Stimulated activated naive CD4-positive, alpha-beta T cell treated with Interleukin-2 at 50 U/mL for 16 hours (primary cell): ENCODE results near the gene TTLL1.
A peak's percentile ranks its signal among the peaks of the same experiment; 100 is the strongest.
"Not testable (repeated sequence)": the region's sequence is repeated elsewhere in the genome, so short reads cannot be mapped to it uniquely, and the experiment has no call there.

Experiments
- DNase-seq: peaks from one replicate; lab custom pipeline; 2025; lab: John Stamatoyannopoulos, UW

Gene TTLL1

GRCh38 chr22:43110444-43110926, 21.3 kb upstream of the TTLL1 start, which contains the start of gene BIK:
Gene BIK, plus strand, starts transcription at chr22:43110750. Its CDS starts 13,273 bp downstream, at chr22:43124023.
- peak; percentile 14 for DNase-seq

DNA sequence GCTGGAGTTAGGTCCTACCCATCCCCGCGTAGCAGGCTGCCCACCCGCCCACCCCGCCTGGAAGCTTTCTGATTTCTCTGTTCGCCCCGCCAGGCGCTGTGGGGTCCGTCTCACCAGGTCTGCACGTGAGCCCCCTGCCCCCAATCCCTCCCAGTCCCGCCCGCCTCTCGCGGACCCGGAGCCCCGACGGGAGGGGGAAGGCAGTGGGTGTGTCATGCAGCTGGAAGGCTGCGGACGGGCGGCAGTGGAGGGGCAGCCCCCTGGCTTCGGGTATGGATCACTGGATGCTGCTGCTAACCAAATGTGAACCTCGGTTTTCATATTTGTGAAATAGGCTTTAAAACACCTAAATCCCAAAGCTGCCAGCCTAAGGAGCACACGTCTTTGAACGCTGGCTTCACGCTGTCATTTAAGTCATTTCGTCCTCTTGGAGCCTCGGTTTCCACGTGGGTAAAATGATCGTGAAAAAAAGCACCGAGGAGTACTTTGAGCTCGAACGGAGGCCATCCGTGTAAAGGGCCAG, 20.8 kb upstream of the TTLL1 start:
- peak; percentile 29 for DNase-seq

DNA sequence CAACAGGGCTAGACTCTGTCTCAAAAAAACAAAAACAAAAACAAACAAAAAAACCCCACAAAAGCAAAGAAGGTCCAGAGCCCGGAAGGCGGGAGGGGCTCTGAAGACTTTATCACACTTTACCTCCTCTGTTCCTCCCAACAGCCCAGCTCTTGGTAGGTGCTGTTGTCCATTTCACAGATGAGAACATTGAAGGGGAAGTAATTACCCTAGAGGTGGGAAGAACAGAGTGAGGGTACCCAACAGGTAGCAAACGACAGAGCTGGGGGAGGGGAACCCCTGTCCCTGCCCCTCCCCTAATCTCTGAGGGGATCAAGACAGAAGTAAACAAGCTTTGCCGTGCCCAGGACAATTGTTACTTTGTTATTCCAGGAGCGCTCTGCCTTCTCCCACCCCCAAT, 20.3 kb upstream of the TTLL1 start:
- DNase-seq: no peak

DNA sequence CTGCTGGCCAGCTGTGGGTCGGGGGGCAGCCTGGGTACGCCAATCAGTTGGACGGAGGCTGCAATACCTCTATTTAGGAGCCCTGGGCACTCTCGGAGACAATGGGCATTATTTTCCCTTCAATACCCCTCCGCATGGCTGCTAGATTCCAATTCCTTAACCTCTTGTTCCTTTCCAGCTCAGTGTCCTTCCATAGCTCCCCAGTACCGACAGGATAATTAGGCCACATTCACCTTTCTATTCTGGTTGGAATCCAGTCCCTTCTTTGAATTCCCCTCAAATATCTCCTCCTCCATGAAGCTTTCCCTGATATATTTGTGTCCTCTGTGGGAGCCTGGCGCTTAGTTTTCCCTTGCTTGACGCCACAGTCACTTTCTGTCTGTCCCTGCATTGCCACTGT, 17.1 kb upstream of the TTLL1 start:
- DNase-seq: no peak

DNA sequence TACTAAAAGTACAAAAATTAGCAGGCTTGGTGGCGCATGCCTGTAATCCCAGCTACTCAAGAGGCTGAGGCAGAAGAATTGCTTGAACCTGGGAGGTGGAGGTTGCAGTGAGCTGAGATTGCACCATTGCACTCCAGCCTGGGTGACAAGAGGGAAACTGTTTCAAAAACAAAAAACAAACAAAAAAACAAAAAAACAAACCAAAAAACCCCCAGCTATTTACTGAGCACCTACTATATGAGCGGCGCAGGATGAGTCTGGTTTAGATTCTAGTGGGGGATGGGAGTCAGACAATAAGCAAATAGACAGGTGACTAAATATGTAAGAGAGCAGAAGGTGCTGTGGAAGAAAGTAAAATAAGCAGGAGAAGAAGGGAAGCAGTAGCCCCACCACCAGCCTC, 15.8 kb upstream of the TTLL1 start:
- not testable (repeated sequence) for DNase-seq

DNA sequence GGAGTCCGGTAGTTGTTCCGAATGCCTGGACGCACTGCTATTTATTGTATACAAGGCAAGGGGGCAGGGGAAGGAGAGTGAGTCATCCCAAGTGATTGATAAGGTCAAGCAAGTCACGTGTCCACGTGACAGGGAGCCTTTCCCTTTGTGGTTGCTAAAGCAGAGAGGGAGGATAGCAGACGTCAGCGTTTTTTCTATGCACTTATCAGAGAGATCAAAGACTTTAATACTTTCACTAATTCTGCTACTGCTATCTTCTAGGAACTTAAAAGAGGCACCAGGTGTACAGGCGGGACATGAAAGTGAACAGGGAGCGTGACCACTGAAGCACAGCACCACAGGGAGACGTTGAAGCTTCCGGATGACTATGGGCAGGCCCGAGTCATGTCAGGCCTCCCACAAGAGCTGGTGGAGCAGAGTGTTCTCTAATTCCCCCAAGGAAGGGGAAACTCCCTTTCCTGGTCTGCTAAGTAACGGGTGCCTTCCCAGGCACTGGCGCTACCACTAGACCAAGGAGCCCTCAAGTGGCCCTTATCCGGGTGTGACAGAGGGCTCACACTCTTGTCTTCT, 14.9 kb upstream of the TTLL1 start:
- DNase-seq: peak; percentile 11

DNA sequence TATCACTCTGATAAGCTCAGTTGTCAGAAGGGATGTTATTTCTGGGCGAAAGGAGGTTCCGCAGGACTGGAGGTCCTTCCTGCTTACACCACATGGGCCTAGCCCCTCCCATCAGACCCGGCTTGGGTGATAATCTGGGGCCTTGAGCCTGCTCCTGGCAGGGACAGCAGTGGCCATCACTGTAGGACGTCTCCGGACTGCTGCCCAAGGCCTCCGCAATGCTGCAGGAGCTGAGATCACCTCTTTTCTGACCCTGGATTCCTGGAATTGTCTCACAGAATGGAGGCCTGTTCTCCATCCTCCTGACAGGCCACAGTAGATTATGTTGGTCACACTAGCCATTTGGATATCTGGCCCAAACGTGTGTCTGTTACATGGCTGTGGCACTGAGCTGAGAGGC, 12.1 kb upstream of the TTLL1 start:
- DNase-seq: no peak

- no peak for DNase-seq
These were observed 11.0 kb upstream of the TTLL1 start for GRCh38 chr22:43100225-43100624.

DNA sequence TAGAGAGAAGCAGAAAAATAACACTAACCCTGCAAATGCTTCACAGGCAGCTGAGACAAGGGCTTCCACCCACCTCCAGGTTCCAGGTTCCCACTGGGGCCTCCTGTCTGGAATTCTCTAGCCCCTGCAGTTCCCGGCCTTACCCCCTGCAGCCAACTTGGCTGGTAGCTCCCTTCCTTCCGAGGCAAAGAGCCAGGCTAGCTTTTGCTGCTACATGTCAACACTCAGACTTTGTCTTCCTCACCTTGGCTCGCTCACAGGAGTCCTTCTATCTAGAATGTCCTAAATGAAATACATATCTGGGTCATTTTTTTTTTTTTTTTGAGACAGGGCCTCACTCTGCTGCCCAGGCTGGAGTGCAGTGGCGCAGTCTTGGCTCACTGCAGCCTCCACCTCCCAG, 9.9 kb upstream of the TTLL1 start:
- no peak for DNase-seq

GRCh38 chr22:43098356-43098755, 9.2 kb upstream of the TTLL1 start:
- no peak for DNase-seq

- no peak for DNase-seq
These were observed 7.2 kb upstream of the TTLL1 start for GRCh38 chr22:43096420-43096819.

GRCh38 chr22:43094551-43094950, 5.4 kb upstream of the TTLL1 start:
- DNase-seq: no peak

GRCh38 chr22:43094085-43094484, 4.9 kb upstream of the TTLL1 start:
- no peak for DNase-seq

- no peak for DNase-seq
These were observed 2.9 kb upstream of the TTLL1 start for GRCh38 chr22:43092085-43092484.

DNA sequence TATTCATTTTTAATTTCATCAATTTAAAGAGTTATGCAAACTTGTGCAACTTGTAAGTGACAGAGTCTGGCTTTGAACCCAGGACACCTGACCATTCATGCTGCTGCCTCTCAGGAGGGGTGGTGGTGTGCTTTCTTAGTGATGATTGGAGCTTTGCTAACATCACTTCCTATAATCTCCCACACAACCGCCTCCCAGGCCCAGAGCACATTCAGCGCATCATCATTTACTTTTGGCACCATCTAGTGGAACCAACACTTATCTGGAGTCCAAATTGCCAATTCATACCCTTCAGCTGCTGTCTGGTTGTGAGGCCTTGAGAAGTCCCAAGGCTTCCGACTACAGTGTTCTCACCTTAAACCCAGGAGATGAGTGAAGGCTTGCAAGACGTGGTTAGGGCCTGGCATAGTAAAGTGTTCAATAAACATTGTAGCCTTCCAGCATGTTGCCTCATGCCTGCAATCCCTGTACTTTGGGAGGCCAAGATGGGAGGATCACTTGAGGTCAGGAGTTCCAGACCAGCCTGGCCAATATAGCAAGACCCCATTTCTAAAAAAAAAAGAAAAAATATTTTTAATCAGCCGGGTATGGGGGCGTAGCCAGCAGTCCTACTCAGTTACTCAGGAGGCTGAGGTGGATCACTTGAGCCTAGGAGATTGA, 1.1 kb upstream of the TTLL1 start:
- peak; percentile 37 for DNase-seq

DNA sequence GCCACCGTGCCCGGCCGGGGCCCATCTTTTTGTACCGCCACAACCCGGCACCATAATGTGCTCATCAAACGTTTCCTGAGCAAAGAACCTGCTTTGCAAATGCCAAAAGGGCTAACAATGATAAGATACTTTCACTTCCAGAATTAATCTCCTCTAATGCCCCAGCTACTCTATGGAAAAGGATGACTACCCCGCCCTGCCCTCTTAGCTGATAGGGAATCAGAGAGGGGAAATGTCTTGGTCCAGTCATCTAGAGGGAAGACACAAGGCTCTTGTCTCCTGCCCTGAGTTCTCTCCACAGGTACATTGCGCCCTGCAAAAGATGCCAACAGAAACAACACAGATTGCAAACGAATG, 586 bp downstream of the TTLL1 start:
- DNase-seq: no peak

DNA sequence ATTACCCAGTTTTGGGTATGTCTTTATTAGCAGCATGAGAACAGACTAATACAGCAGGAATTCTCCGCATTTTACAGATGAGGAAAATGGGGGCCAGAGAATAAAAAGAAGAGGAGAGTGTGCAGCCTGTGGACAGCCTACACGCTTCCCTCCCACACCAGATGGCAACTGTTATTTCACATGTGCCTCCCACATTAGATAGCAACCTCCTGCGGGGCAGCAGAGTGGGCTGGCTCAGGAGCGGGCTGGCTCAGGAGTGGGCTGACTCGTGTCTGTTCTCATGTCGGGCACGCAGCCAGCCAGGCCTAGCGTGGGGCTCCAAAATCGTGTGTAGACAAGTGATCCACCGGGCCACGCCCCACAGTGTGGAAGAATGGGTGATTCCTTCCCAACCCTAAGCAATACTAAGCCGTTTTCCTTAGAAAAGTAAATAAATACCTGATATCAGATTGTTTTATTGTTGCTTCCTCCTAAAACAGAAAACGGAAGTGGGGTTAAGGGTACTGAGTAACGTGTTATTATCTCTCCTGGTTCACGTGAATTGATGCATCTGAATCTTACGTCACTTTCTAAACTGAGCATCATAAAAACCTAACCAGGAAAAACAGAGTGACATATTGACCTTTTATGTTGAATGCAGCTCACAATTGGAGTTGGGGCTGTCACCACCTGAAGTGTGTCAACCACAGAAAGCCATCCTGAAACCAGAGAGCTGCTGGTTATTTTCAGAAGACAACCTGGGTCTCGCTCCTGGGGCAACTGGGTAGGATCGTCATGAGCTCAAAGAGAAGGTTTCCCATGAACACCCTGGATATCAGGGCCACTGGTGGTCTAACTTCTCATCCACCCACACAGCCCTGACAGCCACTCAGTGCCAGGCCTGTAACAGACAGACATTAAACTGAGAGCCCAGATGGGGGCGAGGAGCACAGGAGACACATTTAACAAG, 3.3 kb downstream of the TTLL1 start:
- no peak for DNase-seq

- no peak for DNase-seq
These were observed 7.2 kb downstream of the TTLL1 start for GRCh38 chr22:43081968-43082367.

DNA sequence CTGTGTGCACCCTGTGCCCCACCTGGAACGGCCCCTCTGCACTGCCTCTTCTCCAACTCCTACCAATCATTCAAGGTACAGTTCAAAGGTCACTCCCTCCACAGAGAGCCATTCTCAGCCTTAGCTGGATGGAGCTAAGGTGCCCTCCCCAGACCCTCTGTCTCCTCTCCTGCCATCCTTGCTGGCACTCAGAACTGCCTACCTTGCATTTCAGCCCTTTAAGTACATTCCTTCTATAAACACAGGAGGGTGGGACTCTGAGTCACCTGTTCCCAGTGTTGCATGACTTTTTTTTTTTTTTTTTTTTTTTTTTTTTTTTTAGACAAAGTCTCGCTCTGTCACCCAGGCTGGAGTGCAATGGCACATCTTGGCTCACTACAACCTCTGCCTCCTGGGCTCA, 8.6 kb downstream of the TTLL1 start:
- DNase-seq: no peak

GRCh38 chr22:43079742-43080141, 9.4 kb downstream of the TTLL1 start:
- DNase-seq: no peak

DNA sequence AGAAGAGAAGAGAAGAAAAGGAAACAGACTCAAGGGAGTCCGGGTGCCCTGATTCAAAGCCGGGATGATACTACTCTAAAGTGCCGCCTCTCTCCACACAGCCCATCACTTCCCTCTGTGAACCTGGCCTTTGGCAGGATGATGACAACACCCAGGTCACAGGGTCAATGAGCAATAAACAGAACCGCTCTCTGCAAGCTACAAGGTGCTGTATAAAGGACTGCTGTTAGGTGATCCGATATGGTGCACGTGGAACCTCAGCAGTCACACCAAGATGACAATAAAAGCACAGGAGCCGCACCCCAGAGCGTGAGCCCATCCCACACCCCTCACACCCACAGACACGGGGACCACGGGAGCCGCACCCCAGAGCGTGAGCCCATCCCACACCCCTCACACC, 10.7 kb downstream of the TTLL1 start:
- DNase-seq: no peak

GRCh38 chr22:43077121-43077877, 11.9 kb downstream of the TTLL1 start:
- DNase-seq: no peak
